NCI-H1930 (cell line): ENCODE measurements around the gene IGSF9.
"Not testable (repeated sequence)": the region's sequence is repeated elsewhere in the genome, so short reads cannot be mapped to it uniquely, and the experiment has no call there.

Source experiments
- DNase-seq, 2 experiments: peaks; one replicate each; lab custom pipeline; 2025; lab: John Stamatoyannopoulos, UW

The IGSF9 gene

DNA sequence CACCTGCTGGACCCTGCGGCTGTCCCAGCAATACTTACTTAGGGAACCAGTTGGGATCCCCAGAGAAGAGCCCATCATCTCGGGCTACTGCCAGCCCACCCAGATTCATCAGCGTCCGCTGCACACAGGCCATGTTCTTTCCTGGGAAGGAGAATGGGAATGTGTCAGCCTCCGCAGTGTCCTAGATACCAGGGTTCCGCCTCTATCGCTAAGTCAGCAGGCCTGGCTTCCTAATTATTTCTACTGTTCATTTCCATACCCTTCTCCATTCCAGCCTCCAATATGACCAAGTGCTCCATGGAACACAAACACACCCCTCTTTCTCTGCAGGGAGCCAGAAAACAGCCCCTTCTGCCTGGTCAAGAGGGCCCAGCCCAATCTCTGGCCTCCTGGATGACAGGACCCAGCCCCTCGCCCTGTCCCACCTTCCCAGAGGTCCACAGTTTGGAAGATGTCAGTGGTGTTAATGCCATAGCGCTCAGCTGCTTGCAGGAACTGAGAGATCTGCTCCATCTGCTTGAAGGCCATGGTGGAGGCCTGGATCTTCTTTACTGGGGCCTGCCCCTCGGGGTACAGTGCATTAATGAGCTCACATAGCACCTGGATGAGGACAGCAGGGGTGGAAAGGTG lies 26.1 kb downstream of the IGSF9 start:
- DNase-seq: no peak

DNA sequence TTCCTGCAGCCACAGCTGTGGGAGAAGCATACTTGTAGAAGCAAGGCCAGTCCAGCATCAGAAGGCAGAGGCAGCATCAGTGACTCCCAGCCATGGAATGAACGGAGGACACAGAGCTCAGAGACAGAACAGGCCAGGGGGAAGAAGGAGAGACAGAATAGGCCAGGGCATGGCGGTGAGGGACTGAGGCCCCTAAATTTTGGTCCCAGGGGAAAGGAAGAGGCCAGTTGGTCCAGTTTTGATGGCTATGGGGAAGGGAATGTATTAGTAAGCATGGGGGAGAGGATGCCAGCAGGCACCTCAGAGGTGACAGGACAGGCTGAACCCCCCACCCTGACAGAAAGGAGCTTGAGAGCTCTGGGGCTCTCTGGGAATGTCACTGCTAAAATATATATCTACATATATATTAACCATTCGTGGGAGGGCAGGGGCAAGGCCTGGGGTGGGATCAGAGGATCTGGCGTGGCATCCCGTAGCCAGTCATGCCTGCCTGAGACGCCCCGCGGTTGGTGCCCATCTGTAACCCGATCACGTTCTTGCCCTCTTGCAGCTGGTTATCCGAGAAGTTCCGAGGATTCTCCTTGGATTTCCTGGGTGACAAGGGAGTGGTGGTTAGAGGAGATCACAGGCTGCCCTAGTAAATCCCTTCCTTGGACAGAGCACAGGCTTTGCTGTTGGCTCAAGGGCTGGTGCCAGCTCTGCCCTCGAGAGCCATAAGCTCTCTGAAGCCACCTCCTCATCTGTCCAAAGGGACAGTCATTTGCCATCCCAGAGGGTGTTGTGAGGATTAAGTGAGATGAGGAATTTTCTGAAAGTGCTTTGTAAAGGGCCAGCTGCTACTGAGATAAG lies 26.8 kb downstream of the IGSF9 start:
- no peak for DNase-seq

DNA sequence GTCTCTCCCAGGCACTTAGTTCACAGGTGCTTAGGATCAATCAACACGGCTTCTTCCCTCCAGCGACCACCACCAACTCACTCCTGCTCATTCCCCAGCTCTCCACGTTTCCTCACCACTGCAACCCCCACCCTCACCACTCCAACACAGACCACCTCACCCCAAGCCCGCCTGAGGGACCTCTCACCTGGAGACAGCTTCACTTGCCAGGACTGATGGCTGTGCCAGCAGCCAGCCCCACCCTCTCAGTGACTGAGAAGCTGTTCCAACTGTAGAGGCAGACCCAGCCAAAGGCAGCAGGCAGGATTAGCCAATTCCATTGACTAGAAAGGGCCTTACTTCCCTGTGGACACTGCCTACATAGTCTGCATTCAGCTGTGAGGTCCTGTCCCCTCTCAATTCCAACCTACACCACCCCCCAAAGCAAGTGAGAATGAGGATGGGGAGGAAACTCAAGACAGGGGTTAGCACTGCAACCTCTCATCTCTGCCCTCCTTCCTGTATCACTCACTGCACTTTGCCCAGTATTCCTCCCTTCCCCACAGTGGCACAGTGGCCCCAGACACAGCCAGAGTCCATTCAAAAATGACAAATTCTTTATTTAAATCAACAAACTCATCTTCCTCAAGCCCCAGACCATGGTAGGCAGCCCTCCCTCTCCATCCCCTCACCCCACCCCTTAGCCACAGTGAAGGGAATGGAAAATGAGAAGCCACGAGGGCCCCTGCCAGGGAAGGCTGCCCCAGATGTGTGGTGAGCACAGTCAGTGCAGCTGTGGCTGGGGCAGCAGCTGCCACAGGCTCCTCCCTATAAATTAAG lies 27.7 kb downstream of the IGSF9 start:
- no peak for DNase-seq

DNA sequence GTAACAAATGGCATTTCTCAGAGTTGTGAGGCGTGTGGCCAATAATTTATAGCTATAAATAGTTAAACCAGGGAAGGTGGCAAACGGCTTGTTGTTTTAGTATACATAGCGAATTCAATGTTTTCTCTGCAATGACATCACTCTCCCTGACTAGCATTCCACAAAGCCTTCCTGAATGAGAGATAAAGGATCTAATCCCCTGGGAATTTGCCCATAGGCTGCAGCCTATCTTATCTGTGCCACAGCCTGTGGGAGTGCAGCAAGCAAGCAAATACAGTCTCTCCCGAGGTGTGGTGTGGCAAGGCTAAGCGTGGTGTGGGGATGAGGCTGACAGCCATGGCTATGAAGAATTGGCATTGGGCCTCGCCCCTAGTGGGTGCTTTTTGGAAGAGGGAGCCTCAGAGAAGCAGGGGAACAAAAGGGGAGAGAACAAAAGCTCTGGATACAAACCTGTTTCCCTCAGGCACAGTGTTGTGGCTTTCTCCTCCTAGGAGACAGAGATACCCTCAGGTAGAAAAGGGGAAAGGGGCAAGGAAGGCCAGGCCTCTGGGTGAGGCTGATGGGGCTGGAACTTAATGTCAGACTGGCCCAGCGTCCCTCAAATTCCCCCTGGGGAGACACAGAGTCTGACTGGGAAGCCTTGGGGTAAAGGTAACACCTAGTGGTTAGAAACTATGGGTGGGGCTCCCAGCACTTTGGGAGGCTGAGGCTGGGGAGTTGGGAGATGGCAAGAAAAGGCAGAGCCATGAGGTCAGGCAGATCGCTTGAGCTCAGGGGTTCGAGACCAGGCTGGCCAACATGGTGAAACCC lies 29.0 kb downstream of the IGSF9 start:
- DNase-seq: no peak

DNA sequence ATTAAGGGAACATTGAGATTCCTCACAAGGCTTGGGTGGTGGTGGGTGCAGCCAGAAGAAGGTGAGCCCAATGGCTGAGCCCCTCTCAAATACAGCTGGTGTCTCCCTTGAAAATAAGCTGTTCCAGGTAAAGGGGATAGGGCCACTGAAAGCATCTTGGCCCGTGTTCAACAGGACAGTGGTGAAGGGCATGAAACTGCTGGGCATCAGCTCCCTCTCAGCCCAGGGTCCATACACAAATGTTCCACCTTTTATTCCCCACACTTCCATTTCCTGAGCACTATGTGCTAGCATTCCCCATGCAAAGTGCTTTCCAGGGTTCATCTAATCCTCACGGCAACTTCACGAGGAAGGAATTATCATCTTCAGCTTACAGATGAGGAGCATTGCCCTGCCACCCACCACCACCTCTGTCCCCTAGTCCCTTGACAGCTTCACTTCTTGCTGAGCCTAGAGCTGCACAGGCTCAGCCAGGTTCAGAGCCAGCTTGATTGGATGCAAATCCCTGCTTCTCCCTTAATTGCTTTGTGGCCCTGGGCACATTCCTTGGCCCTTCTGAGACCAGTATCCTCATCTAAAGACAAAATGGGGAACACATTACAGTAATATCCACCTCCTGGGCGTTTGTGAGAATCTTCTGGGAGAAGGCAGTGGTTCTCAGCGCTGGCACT lies 29.7 kb downstream of the IGSF9 start:
- no peak for DNase-seq

DNA sequence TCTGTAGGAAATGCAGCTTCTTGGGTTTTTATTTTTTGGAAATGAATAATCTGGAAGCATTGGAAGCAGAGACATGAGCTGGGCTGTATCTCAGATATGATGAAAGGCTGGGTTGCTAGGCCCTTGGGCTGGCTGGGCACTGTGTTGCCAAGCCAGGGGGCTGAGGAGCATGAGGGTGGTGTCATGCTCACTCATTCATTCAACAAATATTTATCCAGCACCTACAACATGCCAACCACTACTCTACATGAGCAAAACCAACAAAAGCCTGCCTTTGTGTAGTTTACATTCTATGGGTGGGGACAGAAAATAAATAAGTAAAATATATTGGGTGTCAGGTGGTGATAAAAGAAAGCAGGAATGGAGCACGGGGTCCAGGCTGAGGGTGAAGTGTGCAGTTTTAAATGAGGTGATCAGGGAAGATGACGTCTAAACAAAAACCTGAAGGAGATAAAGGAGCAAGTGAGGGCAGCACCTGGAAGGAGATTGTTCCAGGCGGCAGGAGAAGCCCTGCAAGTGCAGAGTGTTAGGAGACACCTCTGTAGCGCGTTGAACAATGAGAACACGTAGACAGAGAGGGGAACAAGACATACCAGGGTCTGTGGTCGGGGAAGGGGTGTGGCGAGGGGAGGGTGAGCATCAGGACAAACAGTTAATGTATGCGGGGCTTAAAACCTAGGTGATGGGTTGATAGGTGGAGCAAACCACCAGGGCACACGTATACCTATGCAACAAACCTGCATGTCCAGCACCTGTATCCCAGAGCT lies 31.0 kb downstream of the IGSF9 start:
- no peak for DNase-seq

DNA sequence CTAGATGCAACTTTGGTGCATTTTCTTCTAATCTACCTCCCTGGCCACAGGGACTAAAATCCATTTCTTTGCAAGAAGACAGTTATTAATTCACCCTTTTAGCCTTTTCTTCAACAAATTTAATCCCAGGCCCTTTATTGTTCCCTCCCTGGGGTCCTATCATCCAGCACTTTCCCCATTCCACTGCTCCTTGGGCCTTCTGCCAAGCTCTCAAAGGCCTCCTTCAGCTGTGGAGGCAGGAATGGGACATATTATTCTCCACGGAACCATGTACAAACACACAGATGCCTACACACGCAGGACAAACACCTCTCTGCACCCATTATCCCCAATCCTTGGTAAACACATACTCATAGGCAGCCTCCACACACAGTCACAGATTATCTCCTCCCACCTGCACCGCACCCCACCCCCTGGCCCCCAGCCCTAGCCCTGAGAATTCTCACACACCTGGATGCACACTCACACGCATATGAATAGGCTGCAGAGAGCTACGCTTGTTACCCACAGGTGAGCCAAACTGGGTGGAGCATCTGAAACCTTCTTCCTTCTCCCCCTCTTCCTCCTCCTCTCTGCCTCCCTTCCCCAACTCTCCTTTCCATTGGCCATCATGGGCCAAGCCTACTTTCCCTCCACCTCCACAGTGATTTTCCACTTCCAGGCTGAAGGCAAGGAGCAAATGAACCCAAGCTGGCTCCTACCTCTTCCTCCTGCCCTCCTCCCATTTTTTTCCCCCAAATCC lies 31.8 kb downstream of the IGSF9 start:
- no peak for DNase-seq

DNA sequence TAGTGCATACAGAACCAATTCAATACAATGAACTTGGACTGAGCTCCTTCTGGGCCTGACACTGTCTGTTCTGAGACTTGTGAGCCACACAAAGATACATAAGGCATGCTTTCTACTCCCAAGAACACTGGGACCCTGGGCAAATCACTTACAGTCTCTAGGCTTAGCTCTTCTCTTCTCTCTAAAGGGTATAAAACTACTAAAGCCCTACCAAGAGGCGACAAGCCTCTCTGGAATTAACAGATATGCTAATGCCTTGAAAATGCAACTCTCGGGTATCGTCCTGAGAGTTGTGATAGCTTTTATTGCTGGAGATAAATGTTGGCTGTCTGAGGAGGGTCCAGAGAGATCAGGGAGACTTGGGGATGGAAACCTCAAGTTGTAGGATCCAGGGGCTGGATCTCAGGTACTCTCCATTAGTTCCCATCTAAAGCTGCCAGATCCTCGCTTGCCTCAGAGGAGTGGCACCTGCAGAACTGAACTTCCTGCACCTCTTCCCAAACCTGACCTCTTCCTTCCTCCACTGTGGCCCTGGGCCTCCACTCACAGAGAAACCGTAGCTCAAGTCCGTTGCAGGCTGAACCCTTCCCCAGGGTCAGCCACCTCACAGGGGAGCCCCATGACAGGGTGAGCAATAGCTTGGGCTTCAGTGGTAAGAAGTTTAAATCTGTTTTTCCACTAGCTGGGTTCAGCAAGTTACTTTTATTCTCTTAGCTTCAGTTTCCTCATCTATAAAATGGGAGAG lies 33.9 kb downstream of the IGSF9 start:
- no peak for DNase-seq

DNA sequence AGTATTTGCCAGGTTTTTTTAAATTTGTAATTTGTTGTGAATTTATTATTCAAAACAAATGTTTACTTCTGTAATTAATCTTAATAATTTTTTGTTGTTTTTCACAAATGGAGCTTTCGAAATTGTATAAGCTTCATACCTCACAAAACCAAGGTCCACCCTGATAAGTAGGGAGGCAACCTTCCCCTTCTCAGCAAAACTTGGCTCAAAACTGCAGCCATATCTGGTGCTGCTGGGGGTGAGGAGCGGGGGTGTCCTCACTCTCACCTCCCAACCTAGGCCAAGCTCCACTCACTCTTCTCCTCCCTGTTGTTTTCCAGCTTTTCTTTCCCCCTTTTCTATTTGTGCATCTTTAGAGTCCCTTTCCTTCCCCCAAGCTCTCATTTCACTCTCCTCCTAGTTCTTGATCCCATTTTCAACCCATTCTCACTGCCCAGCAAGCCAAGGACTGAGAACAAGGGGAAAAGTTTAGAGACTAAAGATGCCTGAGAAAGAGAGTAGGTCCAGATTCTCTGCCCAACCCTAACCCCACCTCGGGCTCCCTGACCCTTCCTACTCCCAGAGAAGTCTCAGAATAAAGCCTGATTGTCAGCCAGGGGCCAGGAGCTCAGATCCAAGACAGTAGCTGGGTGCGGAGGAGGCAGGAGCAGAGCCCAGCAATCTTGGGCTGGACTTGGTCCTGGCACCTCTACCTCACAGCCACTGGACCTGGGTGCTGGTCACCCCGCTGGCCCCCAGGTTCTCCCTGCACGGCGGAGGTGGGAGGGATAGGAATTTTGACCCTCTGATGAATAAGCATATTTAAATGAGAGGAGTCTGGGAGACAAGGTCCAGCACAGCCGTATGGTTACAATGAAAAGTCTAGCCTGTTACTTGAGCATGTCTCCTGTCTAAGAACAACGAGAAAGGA lies 37.1 kb downstream of the IGSF9 start:
- no peak for DNase-seq

DNA sequence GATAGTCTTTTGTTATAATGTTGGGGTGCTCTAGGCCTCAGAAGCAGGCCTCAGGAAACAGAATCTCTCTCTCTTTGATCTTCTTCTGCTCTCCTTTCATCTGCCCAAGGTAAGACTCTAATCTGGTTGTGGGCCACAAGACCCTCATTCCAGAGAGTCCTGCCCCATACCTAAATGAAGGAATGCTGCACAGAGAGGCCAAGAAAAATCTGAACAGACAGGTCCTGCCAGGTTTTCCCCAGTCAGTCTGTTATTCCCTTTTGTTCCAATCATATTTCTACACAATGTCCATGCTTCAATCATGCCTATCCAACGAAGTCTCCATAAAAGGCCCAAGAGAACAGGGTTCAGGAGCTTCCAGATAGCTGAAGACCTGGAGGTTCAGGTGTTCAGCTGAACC lies 38.5 kb downstream of the IGSF9 start:
- no peak for DNase-seq

DNA sequence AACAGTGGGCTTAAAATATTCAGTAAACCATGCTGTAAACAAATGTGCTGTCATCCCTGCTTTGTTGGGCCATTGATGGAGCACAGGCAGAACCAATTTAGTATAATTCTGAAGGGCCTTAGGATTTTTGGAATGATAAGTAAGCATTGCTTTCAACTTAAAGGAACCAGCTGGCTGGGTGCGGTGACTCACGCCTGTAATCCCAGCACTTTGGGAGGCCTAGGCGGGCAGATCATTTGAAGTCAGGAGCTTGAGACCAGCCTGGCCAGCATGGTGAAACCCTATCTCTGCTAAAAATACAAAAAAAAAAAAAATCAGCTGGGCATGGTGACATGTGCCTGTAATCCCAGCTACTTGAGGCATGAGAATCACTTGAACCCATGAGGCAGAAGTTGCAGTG lies 41.4 kb downstream of the IGSF9 start:
- DNase-seq: not testable (repeated sequence)

DNA sequence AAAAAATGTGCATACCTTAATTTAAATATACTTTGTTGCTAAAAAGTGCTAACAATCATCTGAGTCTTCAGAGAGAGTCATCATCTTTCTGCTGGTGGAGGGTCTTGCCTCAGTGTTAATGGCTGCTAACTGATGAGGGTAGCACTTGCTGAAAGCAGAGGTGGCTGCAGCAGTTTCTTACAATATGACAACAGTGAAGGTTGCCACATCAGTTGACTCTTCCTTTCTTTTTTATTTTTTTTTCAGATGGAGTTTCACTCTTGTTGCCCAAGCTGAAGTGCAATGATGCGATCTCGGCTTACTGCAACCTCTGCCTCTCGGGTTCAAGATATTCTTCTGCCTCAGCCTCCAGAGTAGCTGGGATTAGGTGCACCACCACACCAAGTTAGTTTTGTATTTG lies 42.9 kb downstream of the IGSF9 start:
- DNase-seq: no peak

DNA sequence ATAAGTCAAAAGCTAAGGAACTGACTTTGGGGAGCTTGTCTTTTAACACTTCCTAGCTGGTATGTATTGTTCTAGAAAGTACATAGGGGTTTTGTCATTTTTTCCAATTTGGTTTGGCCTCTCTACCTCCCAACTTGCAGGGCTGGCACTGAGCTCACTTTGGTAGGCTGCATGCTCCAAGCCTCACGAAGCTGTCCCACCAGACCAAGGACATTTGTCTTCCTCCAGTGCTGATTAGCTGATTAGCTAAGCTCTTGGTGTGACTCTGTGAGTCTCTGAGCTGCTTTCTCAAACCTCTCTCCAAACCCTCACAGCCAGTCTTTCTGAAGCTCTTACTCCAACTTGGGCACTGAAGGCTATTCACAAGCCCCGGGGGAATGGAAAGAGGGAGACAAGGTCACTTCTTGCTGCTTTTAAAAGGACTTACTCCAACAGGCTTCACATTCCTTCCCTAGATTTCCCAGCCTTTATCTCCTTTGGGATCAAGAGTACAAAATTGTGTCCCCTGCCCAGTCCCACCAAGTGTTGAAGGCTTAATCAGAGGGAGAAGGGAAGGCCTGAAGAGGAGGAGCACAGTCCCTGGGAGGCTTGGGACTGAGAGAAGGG lies 44.6 kb downstream of the IGSF9 start:
- no peak for DNase-seq

DNA sequence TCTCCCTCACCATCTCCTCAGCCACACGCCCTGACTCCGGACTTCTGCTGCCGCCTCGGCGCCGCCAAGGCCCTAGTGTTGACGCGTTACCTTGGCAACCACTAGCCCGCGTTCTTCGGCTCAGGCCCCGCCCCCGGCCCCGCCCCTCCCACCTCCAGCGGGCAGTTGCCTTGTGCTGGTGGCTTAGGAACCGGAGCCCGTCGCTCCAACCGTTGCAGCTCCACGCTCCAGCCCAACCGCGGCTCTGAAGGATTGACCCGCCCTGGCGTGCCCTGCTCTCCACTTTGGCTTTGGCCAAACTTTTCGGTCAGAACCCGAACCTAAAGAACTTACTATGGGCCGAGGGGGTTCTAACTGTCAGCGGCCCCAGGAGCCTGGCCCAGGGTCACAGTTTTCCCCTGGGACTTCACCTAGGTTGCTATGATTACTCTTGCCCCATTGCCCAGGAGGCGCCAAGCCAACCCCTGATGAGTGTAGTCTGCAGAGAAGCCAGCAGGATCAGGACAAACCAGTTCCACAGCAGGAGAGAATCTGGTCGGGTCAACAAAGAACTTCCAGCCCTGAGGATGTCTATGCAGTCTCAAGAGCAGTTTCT lies 45.2 kb downstream of the IGSF9 start, which contains the start of gene CFAP45:
CFAP45 (minus strand) TSS at position 80 of the 595 bp plus-strand sequence; CDS start at position 13, 67 bp downstream.
- DNase-seq: peak; percentile 63 to 66

DNA sequence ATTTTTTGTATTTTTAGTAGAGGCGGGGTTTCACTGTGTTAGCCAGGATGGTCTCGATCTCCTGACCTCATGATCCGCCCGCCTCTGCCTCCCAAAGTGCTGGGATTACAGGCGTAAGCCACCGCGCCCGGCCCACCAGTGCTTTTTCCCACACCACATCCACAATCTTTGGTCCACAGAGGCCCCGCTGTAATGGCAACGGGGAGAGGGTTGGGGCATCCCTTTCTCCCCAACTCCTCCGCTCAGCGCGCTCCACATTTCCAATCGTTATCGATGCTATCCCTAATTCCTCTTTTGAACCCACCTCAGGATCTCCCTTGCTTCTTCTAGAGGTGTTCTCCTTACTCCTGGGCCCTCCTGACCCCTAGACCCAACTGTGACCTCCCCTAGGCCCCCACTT lies 45.8 kb downstream of the IGSF9 start:
- DNase-seq: not testable (repeated sequence)

DNA sequence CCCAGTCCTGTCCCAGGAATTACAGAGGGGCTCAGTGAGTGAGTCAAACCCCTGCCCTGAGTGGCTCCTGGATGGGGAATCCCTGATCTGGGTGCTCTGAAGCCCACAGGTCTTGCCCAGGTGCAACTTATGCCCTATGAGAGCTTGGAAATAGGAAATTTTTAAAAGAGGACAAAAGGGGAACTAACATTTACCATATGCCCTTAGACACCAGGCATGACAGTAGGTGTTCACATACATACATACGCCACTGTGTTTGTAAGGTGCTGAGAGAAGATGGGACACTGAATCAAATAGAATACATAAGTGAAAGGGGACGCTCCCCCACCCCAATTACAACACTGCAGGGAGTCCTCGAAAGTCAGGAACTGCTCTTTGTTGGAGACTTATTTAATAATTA lies 46.9 kb downstream of the IGSF9 start:
- no peak for DNase-seq

DNA sequence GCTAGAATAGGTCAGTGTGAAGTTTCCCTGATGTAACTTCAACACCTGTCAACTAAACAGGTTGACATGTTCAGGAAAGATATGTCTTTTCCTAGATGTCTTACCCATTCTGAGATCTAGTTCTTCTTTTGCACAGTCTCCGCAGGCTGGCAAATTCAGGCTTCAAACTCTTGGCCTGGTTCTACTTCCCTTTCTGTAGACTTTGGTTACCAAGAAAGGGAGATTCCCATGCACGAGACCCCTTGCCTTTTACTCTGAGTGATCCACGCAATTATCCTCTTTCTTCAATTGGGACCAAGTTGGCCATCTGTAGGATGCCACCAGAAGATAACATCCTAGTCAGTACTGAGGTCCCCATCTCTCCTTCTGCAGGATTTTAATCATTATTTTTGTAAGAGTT lies 47.5 kb downstream of the IGSF9 start:
- DNase-seq: no peak
